Activated CD8-positive, alpha-beta memory T cell treated with anti-CD3 and anti-CD28 coated beads, Interleukin-2, amount 50 U/mL, for 4 hours (primary cell): ENCODE results near the gene ACTMAP.
A peak's percentile ranks its signal among the peaks of the same experiment; 100 is the strongest.
"Not testable (repeated sequence)": the region's sequence is repeated elsewhere in the genome, so short reads cannot be mapped to it uniquely, and the experiment has no call there.

ENCODE experiments used
- DNase-seq: peaks from one replicate; pipeline ENCODE4 v3.0.0-alpha.2; 2020

ACTMAP gene

GRCh38 chr19:40775632-40776022 is 25.4 kb upstream of the ACTMAP start:
- no peak for DNase-seq

GRCh38 chr19:40774916-40775631 is 24.8 kb upstream of the ACTMAP start, which contains the start of gene MIA:
Gene MIA, plus strand, starts transcription at chr19:40775521. Its CDS starts 22 bp downstream, at chr19:40775543.
- DNase-seq, result no peak

GRCh38 chr19:40771101-40771862 is 21.0 kb upstream of the ACTMAP start:
- DNase-seq, result not testable (repeated sequence)

- DNase-seq, result no peak
Observed at GRCh38 chr19:40768869-40769268, 18.6 kb upstream of the ACTMAP start.

- not testable (repeated sequence) for DNase-seq
Observed at GRCh38 chr19:40766385-40766784, 16.1 kb upstream of the ACTMAP start.

- DNase-seq, result no peak
Observed at GRCh38 chr19:40763963-40764362, 13.7 kb upstream of the ACTMAP start.

GRCh38 chr19:40763526-40763925 is 13.2 kb upstream of the ACTMAP start:
- DNase-seq, result no peak

GRCh38 chr19:40762754-40763470 is 12.6 kb upstream of the ACTMAP start:
- DNase-seq, result no peak

- DNase-seq, result no peak
Observed at GRCh38 chr19:40759352-40759751, 9.1 kb upstream of the ACTMAP start.

- DNase-seq, result no peak
Observed at GRCh38 chr19:40758491-40758890, 8.2 kb upstream of the ACTMAP start.

GRCh38 chr19:40756502-40757110 is 6.3 kb upstream of the ACTMAP start:
- DNase-seq, result peak; percentile 43

GRCh38 chr19:40755791-40756190 is 5.5 kb upstream of the ACTMAP start:
- no peak for DNase-seq

GRCh38 chr19:40755248-40755624 is 5.0 kb upstream of the ACTMAP start:
- DNase-seq, result no peak

- DNase-seq, result peak; percentile 52
Observed at GRCh38 chr19:40754611-40755247, 4.5 kb upstream of the ACTMAP start.

GRCh38 chr19:40752257-40752781 is 2.0 kb upstream of the ACTMAP start:
- no peak for DNase-seq

GRCh38 chr19:40750874-40751537 is 729 bp upstream of the ACTMAP start, which contains the start of gene SNRPA:
Gene SNRPA, plus strand, starts transcription at chr19:40751203. Its CDS starts 206 bp downstream, at chr19:40751409.
- DNase-seq, result peak; percentile 95

GRCh38 chr19:40747536-40747935 is 2.7 kb downstream of the ACTMAP start:
- no peak for DNase-seq

- no peak for DNase-seq
Observed at GRCh38 chr19:40745402-40745780, 4.9 kb downstream of the ACTMAP start.

- peak; percentile 45 for DNase-seq
Observed at GRCh38 chr19:40744554-40745401, 5.5 kb downstream of the ACTMAP start.

GRCh38 chr19:40743926-40744325 is 6.4 kb downstream of the ACTMAP start:
- no peak for DNase-seq

GRCh38 chr19:40742886-40743285 is 7.4 kb downstream of the ACTMAP start:
- DNase-seq, result no peak
